ENCODE results near the gene DRAXIN.

The DRAXIN gene

GRCh38 chr1:11768821-11769220, 77.3 kb downstream of the DRAXIN start:
- no peak for DNase-seq (ENCODE audit: low read depth)
- H3K4me3 ChIP-seq (ENCODE audit: low read depth, low read length): no peak overlapping the region

GRCh38 chr1:11769274-11769673, 77.8 kb downstream of the DRAXIN start:
- no peak for DNase-seq (ENCODE audit: low read depth)
- H3K4me3 ChIP-seq (ENCODE audit: low read depth, low read length): no peak overlapping the region
- TF ChIP-seq CTCF (conservative IDR thresholded peaks at IDR 0.05; ENCODE audit: low read depth, low read length): no peak

More at GRCh38 chr1:11768821-11769220, 77.3 kb downstream of the DRAXIN start:
- TF ChIP-seq CTCF (conservative IDR thresholded peaks at IDR 0.05; ENCODE audit: low read depth, low read length): no peak

- no peak for DNase-seq (ENCODE audit: low read depth)
- no peak overlapping the region for H3K4me3 ChIP-seq (ENCODE audit: low read depth, low read length)
- TF ChIP-seq CTCF (conservative IDR thresholded peaks at IDR 0.05; ENCODE audit: low read depth, low read length): no peak
Observed at GRCh38 chr1:11770011-11770410, 78.5 kb downstream of the DRAXIN start.

- no peak overlapping the region for H3K4me3 ChIP-seq (ENCODE audit: low read depth, low read length)
- no peak for TF ChIP-seq CTCF (conservative IDR thresholded peaks at IDR 0.05; ENCODE audit: low read depth, low read length)
- DNase-seq (ENCODE audit: low read depth): no peak
Observed at GRCh38 chr1:11771481-11772043, 80.1 kb downstream of the DRAXIN start.

- H3K4me3 ChIP-seq (ENCODE audit: low read depth, low read length): no peak overlapping the region
- TF ChIP-seq CTCF (conservative IDR thresholded peaks at IDR 0.05; ENCODE audit: low read depth, low read length): no peak
Observed at GRCh38 chr1:11772458-11772857, 80.9 kb downstream of the DRAXIN start.

GRCh38 chr1:11774753-11775152, 83.2 kb downstream of the DRAXIN start:
- no peak for DNase-seq (ENCODE audit: low read depth)
- no peak overlapping the region for H3K4me3 ChIP-seq (ENCODE audit: low read depth, low read length)
- TF ChIP-seq CTCF (conservative IDR thresholded peaks at IDR 0.05; ENCODE audit: low read depth, low read length): no peak

More at GRCh38 chr1:11772458-11772857, 80.9 kb downstream of the DRAXIN start:
- no peak for DNase-seq (ENCODE audit: low read depth)
